HG02852 (cell line): Measurements from ENCODE around the gene HMCN1.

Experiments used
- ATAC-seq: cut with Tn5 transposase; IDR thresholded peaks from one replicate; pipeline ENCODE4 v1.9.1; 2021; ENCODE audit warnings: mild to moderate bottlenecking, moderate library complexity; ENCODE audit not compliant: unreplicated experiment

The HMCN1 gene

DNA sequence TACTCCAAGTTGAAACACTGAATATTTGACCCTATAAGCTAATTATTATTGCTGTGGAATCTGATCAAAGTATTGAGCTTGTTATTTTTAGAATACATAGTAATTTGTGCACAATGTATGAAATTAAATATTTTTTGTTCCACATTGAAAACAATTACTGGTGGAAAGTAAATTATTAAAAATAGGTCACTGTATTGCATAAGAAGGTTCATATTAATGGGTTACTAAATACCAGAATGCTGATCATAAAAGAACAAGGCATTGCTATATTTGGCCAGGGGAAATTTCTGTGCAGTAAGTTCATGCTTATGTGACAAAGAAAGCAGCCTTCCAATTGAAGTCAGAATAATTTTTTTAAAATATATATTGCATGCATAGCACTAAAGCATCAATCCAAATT, 481.4 kb downstream of the HMCN1 start:
- no peak for ATAC-seq

DNA sequence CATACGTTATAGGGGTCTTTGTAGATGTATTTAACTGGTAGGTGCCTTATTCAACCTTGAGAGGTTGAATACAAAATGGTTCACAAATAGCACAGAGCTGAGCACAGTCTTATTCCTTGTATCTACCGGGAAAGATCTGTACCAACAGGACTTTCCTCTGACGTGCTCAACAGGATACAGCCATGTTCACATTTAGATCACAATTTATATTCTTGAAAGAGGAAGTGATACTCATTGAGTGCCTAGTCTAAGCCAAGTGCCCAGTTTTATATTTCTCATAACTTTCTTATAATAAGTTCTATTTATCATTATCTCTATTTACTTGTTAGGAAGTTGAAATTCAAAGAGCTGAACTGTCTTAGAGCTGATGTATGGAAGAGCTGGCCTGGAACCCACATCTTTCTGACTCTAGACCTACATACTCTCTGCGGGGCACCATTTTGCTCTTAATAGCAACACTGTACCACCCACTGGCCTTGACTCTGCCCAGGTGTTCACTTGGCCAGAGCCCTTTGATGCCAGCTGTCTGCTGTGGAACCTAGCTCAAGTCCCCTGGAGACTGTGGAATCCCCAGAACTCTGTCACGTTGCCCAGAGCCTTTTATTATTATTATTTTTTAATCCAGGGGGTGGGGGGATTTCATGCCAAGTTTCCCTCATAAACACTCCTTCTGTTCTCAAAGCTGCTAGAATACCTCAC, 484.6 kb downstream of the HMCN1 start:
- no peak for ATAC-seq

DNA sequence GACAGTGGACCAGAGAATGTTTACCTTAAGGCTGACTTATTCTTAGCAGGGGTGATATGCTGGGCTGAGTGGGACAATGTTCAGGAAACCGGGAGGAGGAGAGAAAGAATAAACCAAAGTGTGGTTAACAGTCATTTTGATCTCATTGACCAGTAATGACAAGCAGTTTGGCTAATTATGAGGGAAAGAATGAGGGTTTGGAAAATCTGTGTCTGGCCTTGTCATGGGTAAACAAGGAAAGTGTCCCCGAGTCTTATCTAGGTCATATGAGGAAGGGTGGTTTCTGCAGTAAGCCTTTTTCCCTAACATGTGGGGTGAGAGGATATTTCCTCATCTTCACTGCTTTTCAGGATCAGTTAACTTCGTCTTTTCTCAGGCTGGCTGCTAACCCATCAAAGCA, 485.9 kb downstream of the HMCN1 start:
- no peak for ATAC-seq

DNA sequence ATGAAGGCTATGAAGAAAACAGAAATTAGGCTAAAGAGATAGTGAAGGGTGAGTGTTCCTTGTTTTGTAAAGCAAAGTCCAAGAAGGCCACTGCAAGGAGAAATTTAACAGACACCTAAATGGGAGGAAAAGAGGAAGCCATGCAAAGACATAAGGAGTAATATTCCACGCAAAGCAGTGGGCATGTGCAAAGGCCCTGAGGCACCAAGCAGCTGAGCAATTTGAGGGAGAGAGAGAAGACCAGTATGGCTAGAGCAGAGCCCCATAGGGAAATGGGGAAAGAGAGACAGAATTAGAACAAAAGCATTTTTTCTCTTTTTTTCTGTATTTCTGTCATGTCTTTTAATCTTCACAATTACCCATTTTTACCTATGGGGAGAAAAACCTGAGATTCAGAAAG, 486.7 kb downstream of the HMCN1 start:
- no peak for ATAC-seq

DNA sequence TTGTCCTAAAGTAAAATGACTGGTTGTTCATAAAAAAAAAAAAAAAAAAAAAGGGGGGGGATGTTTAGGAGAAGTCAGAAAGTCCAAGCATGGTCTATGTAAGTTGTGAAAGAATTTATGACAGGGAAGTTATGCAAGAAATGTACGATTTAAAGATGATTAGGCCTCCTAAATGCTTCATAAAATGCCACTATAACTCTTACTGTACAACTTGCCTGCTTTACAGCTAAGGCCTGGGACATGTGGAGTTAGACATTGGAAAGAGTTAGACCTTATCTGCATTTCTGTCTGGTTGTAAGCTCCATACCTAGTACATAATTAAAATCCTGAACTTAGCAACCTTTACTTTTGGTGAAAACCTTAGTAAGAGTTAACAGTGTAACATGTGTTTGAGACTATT, 490.9 kb downstream of the HMCN1 start:
- no peak for ATAC-seq

DNA sequence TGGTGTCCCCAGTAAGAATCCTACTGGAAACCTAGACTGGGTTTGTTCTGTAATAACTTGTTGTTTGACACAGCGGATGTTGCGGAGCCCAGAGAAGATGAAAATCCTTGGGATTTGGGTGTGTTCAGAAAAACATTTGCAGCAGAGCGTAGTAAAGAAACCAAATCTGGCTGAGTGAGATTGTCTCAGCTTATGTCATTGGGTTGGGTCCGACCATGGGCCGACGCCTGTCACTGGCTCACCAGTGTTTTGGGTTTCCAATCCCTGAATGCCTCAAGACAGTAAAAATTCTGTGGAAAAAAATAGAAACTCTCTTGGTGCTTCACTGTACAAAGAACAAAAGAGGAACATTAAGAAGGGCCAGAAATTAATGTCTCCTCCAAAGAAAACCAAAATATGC, 494.6 kb downstream of the HMCN1 start:
- no peak for ATAC-seq

DNA sequence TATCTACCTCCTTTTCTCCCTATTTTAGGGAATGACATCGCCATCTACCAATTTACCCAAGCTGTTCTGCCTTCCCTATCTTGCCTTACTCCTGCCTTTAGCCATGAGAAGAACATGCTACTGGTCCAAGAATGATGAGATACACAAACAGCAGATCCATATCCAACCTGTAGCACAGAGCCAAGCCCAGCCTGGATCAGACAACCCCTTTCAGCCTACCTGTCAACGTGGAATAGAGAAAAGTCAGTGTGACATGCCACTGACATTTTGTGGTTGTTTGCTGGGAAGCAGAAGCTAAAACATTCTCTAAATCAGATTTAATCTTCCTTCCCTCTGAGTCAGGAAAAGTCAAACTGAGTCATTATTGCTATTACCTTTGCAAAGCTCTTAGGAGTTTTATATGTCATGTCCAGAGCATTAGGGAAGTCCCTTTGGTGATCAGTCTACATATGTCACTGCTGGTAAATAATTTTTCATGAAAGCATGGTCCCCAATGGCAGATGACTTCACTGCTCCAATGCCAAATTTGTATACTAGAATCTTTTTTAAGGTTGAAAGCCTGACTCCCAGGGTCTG, 497.8 kb downstream of the HMCN1 start:
- ATAC-seq, result no peak

DNA sequence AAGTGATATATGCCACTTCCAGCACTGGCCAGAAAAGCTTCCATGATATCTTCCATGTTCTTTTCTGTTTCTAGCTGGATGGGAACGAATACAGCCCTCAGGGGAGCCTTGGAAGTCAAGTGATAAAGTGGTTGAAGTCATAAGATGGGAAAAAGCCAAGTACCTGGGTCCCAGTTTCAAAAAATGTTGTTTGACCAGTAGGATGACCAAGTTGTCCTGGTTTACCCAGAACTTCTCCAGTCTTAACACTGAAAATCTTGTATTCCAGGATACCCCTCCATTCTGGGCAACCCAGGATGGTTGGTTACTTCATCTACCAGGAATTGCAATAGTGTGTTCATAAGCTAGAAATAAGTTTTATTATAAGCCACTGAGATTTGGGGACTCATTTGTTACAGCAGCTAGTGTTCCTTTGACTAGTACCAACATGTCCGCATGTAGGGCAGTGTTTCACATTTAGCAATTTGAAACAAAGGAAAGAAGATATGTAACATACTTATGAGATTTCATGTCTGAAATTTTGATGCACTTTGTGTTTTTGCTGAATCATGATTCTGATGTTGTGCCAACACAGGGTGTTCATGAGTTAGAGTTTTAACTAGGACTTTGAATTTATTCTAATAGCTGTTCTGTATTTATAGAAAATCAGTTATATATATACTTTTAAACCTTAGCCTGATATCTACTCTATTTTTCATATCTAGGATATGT, 500.9 kb downstream of the HMCN1 start:
- no peak for ATAC-seq

DNA sequence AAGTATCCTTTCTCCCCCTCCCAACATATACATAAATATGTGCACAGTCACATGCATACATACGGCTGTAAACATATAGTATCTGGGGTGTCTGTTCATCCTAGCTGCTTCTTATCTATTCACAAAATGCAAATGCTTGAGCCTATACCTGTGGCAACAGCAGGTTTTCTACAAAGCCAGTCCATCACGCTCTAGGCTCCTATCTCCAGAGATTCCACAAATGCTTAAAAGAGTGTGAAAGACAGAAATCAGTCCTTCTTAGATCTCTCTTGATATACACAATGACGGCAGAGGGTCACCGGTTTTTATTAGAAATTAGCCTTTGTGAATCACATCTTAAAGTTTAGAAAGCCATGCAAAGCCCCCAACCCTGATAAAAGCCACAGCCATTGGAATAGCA, 501.5 kb downstream of the HMCN1 start:
- ATAC-seq, result no peak

DNA sequence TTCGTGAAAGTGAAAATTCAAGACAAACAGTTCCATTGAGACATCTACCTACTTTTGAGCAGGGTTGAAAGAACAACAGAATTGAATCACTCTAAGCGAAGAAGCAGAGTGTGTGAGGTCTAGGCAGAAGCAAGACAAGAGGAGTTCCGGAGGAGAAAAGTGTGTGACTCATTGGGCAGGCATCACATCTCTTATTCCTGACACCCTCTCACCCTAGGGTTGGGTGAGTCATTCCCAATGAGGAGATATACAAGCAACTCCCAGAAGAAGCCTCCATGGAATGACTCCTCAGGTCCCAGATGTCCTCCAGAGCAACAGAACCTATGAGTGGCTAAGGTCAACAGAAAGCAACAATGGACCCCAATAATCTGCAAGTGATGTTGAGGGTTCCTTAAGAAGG, 502.7 kb downstream of the HMCN1 start:
- no peak for ATAC-seq

DNA sequence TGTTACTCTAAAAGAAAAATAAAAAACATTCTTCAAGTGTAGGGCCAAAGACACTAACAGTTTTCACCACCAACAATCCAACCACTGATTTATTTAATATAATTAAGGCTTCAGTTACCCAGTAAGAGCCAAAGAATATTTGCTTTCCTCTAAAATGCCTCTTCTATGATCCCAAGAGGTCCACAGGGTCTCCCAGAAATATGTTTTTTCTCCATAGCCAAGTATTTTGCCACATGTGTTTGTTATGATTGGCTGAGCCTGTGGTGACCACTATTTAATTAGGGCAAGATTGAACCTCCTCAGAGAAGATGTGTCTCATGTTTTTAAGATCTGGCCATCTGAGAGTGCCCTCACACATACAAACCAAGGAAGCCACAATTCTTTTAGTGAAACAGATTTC, 505.0 kb downstream of the HMCN1 start:
- ATAC-seq, result no peak

DNA sequence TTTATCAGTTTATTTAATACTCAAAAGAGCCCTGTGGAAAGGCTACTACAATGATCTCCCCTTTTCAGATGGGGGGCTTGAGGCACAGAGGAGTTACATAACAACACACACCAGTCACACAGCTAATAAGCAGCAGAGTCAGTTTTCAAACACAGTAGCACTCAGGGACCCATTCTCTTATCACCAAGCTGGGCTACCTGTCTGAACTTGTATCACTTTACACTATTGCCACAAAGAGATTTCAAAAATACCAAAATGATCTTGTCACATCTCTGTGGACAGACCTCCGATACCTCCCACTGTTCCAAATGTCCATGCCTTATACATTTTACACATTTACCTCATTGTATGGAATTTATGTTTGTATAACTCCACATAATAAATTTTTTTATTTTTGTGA, 506.2 kb downstream of the HMCN1 start:
- ATAC-seq, result no peak
